H7 (cell line): ENCODE results near the gene PRKRIP1. TPM values are rescaled to one million over a fixed set of nuclear protein-coding genes. Genes with fewer than 3 reads are reported as not detected.
"Not testable (repeated sequence)": the region's sequence is repeated elsewhere in the genome, so short reads cannot be mapped to it uniquely, and the experiment has no call there.

Source experiments
- DNase-seq: peaks from one replicate; pipeline ENCODE4 v3.0.0; 2012
- H3K27me3 ChIP-seq: 2 replicates; pipeline ENCODE4 v1.6.0; 2011; ENCODE audit warnings: mild to moderate bottlenecking, low read length; ENCODE audit not compliant: control insufficient read depth, insufficient read depth
- H3K36me3 ChIP-seq: replicated peaks from 2 replicates; pipeline ENCODE4 v1.5.1; 2011; ENCODE audit warnings: low read length; ENCODE audit not compliant: control insufficient read depth, insufficient read depth
- H3K4me3 ChIP-seq: 2 replicates; pipeline ENCODE4 v1.5.1; 2011; ENCODE audit warnings: low read depth, mild to moderate bottlenecking, control low read depth, low read length, moderate library complexity; ENCODE audit not compliant: insufficient read depth
- total RNA-seq: library from RNA; depleted of rRNA; stranded (reverse); fragments of >200 nt; shearing (Covaris generic); gene quantifications from 2 replicates; pipeline ENCODE4 v1.2.3, GENCODE V29; 2014

PRKRIP1 gene
- total RNA-seq, 1 experiment from 2014 or later: 20.5 TPM

DNA sequence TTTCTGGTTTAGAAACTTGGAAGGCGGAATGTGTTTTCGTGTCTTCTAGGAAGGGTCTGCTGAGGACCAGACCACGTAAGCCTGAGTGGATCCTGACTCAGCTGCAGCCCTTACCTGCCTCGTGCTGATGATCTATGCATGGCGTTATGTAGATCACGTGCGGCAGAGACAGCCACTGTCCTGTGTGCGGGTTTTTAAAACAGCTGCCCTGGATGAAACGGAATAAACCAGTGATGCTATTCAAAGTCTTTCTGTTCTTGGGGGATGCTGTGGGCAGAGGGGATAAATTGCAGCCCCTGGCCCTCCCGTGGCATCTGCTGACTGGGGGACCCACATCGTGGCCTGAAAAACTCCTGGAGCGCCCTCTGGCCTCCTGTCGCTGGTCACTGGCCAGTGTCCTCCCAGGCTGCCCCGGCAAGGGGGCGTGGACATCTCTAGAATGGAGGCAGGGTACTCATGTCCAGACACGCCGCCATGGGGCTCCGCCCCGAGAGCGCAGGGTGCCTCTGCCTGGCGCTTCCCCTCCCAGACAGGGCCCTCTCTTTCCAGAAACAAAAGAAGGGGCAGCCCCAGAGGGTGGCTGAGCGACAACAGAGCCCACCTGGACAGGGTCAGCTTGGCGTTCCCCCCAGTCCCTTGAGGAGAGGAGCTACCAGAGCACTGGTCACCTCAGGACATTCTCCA lies 55.4 kb downstream of the PRKRIP1 start:
- Histone ChIP-seq H3K36me3 (no peaks in the 10 kb centered on the region; the same call in 1 of the 2 replicates), H3K27me3 (no peaks in the 10 kb centered on the region), H3K4me3 (no peak overlapping the region)
- peak; percentile 90 for DNase-seq

GRCh38 chr7:102452451-102452850 lies 56.3 kb downstream of the PRKRIP1 start:
- no peak for DNase-seq
- peaks cover 2% of the 10 kb centered on the region for H3K36me3 ChIP-seq
- H3K27me3 ChIP-seq: no peaks in the 10 kb centered on the region
- no peak overlapping the region for H3K4me3 ChIP-seq

- Histone ChIP-seq H3K36me3 (peaks cover 6% of the 10 kb centered on the region), H3K27me3 (no peaks in the 10 kb centered on the region), H3K4me3 (no peak overlapping the region)
- no peak for DNase-seq
These were observed 57.2 kb downstream of the PRKRIP1 start for GRCh38 chr7:102453319-102453718.

- Histone ChIP-seq H3K27me3 (no peaks in the 10 kb centered on the region), H3K4me3 (no peak overlapping the region), H3K36me3 (peaks cover 8% of the 10 kb centered on the region)
- DNase-seq: peak; percentile 68
These were observed 58.3 kb downstream of the PRKRIP1 start for GRCh38 chr7:102454468-102454867.

DNA sequence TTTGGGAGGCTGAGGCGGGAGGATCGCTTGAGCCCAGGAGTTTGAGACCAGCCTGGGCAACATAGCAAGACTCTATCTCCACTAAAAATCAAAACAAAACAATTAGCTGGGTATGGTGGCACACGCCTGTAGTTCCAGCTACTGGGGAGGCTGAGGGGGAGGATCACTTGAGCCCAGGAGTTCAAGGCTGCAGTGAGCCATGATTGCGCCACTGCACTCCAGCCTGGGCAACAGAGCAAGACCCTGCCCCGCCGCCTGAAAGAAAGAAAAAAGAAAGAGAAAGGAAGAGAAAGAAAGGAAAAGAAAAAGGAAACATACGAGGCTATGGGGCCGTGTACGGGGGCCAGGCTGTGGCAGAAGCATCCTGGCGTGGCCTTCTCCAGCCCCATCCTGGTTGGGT lies 58.8 kb downstream of the PRKRIP1 start:
- not testable (repeated sequence) for H3K36me3 ChIP-seq, H3K27me3 ChIP-seq, DNase-seq, H3K4me3 ChIP-seq

- no peak for DNase-seq
- Histone ChIP-seq H3K4me3 (no peak overlapping the region), H3K27me3 (no peaks in the 10 kb centered on the region), H3K36me3 (peaks cover 9% of the 10 kb centered on the region)
These were observed 59.4 kb downstream of the PRKRIP1 start for GRCh38 chr7:102455596-102455995.

DNA sequence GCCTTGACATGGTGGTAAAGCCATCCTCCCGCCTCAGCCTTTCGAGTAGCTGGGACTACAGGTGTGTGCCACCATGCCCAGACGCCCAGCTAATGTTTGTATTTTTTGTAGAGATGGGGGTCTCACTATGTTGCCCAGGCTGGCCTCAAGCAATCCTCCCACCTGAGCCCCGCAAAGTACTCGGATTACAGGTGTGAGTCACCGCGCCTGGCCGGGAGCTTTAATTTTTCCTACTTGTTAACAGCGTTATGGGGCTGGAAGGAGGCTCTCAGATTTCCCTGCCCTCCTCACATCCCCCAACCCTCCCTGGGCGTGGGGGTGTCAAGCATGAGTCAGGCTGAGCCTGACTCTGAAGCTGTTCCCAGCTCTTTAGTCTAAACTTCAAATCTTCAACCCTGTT lies 60.2 kb downstream of the PRKRIP1 start:
- peaks cover 9% of the 10 kb centered on the region for H3K36me3 ChIP-seq
- no peak for DNase-seq
- H3K27me3 ChIP-seq: no peaks in the 10 kb centered on the region
- H3K4me3 ChIP-seq: no peak overlapping the region

DNA sequence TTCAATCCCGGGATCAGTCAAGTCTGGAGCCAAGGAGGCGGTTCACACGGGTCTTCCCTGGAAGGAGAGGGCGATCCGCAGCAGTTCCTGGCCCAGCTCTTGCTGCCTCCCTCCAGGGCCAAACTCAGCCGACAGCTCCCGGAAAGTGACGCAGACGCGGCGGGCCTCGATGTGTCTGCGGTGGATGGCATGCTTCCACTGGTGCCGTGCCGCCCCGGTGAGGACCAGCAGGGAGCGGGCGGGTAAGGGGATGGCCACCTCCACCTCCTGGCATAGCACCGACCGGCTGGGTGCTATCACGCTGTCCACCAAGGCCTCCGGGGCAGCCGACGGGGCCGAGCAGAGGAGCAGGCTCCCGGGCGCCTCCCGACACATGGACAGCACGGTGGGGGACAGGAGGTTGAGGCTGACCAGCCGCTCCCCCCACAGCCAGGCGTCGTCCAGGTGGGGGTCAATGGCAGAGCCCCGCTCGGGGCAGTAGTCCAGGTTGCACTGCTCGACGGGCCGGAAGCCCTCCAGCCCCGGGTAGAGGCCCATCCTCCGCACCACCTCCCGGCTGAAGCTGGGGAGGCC lies 61.3 kb downstream of the PRKRIP1 start:
- DNase-seq: no peak
- Histone ChIP-seq H3K36me3 (peaks cover 9% of the 10 kb centered on the region), H3K4me3 (no peak overlapping the region), H3K27me3 (no peaks in the 10 kb centered on the region)

- no peak for DNase-seq
- Histone ChIP-seq H3K27me3 (no peaks in the 10 kb centered on the region), H3K4me3 (no peak overlapping the region), H3K36me3 (peaks cover 9% of the 10 kb centered on the region)
These were observed 63.2 kb downstream of the PRKRIP1 start for GRCh38 chr7:102459221-102459844.

- DNase-seq: no peak
These were observed 64.3 kb downstream of the PRKRIP1 start for GRCh38 chr7:102460467-102460866.

DNA sequence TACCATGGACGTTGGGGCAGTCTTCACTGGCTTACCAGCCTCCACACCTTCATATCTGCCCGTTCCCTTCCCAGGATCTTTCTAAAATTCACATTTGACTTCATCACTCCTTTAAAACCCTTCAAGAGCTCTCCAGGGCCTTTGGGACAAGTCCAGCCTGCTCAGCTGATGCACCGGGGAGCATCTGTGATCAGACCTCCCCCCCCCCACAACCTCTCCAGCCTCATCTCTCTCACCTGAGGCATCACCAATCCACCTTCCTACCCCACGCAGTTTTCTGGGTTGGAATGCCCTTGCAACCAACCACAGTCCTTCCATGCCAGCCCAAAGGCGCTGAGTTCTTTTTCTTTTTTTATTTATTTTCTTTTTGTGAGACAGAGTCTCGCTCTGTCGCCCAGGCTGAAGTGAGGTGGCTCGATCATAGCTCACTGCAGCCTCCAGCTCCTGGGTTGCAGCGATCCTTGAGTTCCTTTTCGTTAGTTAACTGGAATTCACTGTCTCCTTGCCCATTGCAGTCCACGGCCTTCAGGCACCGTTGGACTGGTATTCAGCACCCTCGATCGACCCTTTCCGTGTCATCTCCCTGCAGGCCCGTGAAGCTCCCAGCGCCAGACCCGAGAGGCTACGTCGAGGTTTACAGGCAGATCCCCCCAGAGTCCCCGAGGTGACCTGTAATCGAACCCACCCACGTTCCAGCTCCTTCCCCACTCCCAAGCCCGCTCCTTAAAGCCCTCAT lies 67.8 kb downstream of the PRKRIP1 start:
- Histone ChIP-seq H3K27me3 (no peaks in the 10 kb centered on the region), H3K36me3 (peaks cover 3% of the 10 kb centered on the region)
- DNase-seq: no peak

More at GRCh38 chr7:102460467-102460866, 64.3 kb downstream of the PRKRIP1 start:
- H3K27me3 ChIP-seq: no peaks in the 10 kb centered on the region
- peaks cover 9% of the 10 kb centered on the region for H3K36me3 ChIP-seq
- no peak overlapping the region for H3K4me3 ChIP-seq

GRCh38 chr7:102464577-102465280 lies 68.6 kb downstream of the PRKRIP1 start, which contains the start of the genes ALKBH4 and LRWD1:
Gene ALKBH4 (minus strand): TSS chr7:102464863. CDS start chr7:102464836, 27 bp downstream.
Gene LRWD1 (plus strand): TSS chr7:102464984. CDS start chr7:102465081, 97 bp downstream.
- H3K36me3 ChIP-seq: peaks cover 2% of the 10 kb centered on the region; the same call in 1 of the 2 replicates
- DNase-seq: peak; percentile 100
- H3K27me3 ChIP-seq: no peaks in the 10 kb centered on the region
- H3K4me3 ChIP-seq: peak within 1 kb of the TSS; percentile 96

More for the DNA sequence above, 67.8 kb downstream of the PRKRIP1 start:
- H3K4me3 ChIP-seq: peak overlapping the region; percentile 96

DNA sequence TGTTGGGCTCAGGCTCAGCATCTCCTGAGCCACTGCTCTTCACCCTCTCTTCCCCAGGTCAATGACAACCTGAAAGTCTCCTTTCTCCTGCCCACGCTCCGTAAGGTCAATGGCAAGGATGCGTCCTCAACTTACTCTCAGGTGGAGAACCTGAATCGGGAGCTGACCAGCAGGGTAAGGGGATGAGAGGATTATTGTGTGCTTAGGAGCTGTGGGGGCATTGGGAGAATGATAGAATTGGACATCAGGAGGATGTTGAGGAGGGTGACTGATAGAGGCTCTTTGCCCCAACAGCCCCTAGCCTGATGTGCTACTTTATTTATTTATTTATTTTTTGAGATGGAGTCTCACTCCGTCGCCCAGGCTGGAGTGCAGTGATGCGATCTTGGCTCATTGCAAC lies 69.9 kb downstream of the PRKRIP1 start:
- DNase-seq: no peak
- H3K4me3 ChIP-seq: no peak overlapping the region
- H3K27me3 ChIP-seq: no peaks in the 10 kb centered on the region

More for the DNA sequence above, 69.9 kb downstream of the PRKRIP1 start:
- H3K36me3 ChIP-seq: peaks cover 2% of the 10 kb centered on the region; the same call in 1 of the 2 replicates
